Activated T-helper 1 cell treated with anti-CD3 and anti-CD28 coated beads, Interleukin-12 subunit alpha, Interleukin-12 subunit beta, Interleukin-2, Interleukin-4 antibody, amounts not matched to agents 30 ng/mL and 10 ng/mL and 1 ng/mL, durations not matched to agents 14 hours and 24 hours and 36 hours (primary cell): ENCODE measurements around the gene ZYX. TPM values are rescaled to one million over a fixed set of nuclear protein-coding genes. Genes with fewer than 3 reads are reported as not detected.

Experiments
- DNase-seq: peaks from one replicate; pipeline ENCODE4 v3.0.0; 2021; ENCODE audit warnings: low spot score
- H3K27ac Mint-ChIP-seq: one replicate; pipeline ENCODE4 v1.8.0; 2021; ENCODE audit warnings: mild to moderate bottlenecking, mixed read lengths
- H3K27me3 Mint-ChIP-seq: one replicate; pipeline ENCODE4 v1.8.0; 2022; ENCODE audit warnings: mild to moderate bottlenecking, moderate library complexity, mixed read lengths; ENCODE audit not compliant: insufficient read depth
- H3K36me3 Mint-ChIP-seq: one replicate; pipeline ENCODE4 v1.8.0; 2021; ENCODE audit warnings: low read depth, mixed read lengths
- H3K4me1 Mint-ChIP-seq: one replicate; pipeline ENCODE4 v1.8.0; 2021; ENCODE audit warnings: low read depth, mixed read lengths
- H3K4me3 Mint-ChIP-seq: one replicate; pipeline ENCODE4 v1.8.0; 2021; ENCODE audit warnings: mild to moderate bottlenecking, moderate library complexity, mixed read lengths
- H3K9me3 Mint-ChIP-seq: one replicate; pipeline ENCODE4 v1.8.0; 2021; ENCODE audit warnings: mixed read lengths
- intact Hi-C: fragments of 100-400 bp; cut with micrococcal nuclease; formaldehyde crosslinking; loops from one replicate; pipeline ENCODE4 v1.15.1; 2024
- total RNA-seq: library from RNA; stranded (reverse); gene quantifications from 2 replicates; pipeline ENCODE4 v1.2.3, GENCODE V29; 2022

The ZYX gene
- total RNA-seq, 1 donor from 2014 or later, result 78.8 TPM

GRCh38 chr7:143429770-143430698 is 48.9 kb downstream of the ZYX start:
- no peak overlapping the region for H3K4me3 Mint-ChIP-seq
- H3K9me3 Mint-ChIP-seq, result no peaks in the 10 kb centered on the region

DNA sequence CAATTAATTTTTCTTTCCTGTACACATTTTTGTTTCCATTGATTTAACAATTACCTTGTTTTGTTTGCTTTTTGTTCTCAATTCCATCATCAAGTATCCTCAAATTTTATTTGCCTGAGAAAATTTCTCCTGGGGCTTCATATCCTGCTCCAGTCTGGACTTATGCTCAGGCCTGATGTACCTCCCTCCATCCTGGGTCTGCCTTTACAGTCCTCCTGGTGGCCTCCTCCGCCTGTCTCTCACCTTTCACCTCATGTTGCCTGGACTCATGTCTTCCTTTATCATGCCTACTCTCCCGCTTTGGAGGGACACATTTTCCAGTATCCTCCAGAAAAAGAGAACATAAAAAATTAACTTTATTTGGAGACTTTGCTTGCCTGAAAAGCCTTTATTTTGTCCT is 50.0 kb downstream of the ZYX start:
- H3K9me3 Mint-ChIP-seq, result no peaks in the 10 kb centered on the region
- H3K27ac Mint-ChIP-seq, result no peak overlapping the region
- no peak for DNase-seq
- H3K4me3 Mint-ChIP-seq, result no peak overlapping the region
- no peaks in the 10 kb centered on the region for H3K36me3 Mint-ChIP-seq
- intact Hi-C loops, result no loop called here
- H3K4me1 Mint-ChIP-seq, result peaks cover 9% of the 10 kb centered on the region
- no peaks in the 10 kb centered on the region for H3K27me3 Mint-ChIP-seq

More at GRCh38 chr7:143429770-143430698, 48.9 kb downstream of the ZYX start:
- no peak for DNase-seq
- Mint-ChIP-seq H3K27me3 (no peaks in the 10 kb centered on the region), H3K27ac (no peak overlapping the region), H3K4me1 (peaks cover 9% of the 10 kb centered on the region), H3K36me3 (no peaks in the 10 kb centered on the region)
- intact Hi-C loops, result no loop called here

DNA sequence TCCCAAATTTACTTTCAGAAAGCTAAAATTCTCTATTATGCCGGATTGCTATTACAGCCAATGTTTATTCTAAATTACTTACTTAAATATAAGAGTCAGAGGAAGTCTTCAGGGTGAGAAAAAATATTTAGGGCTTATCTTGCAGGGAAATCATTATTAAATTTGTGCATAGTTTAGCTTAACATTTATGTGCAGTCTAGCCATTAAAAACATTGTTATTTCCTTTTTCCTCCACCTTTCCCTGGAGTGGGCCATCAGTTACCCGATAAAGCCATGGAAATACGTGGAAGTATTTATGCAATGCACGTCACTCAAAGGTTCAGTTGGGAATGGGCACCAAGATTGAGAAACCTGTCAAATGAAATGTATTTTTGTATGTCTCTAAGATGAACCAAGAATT is 52.6 kb downstream of the ZYX start:
- H3K27ac Mint-ChIP-seq, result no peak overlapping the region
- no peak overlapping the region for H3K4me3 Mint-ChIP-seq
- H3K36me3 Mint-ChIP-seq, result no peaks in the 10 kb centered on the region
- no peaks in the 10 kb centered on the region for H3K9me3 Mint-ChIP-seq
- peaks cover 2% of the 10 kb centered on the region for H3K27me3 Mint-ChIP-seq
- intact Hi-C loops, result no loop called here
- peaks cover 10% of the 10 kb centered on the region for H3K4me1 Mint-ChIP-seq
- DNase-seq, result no peak

DNA sequence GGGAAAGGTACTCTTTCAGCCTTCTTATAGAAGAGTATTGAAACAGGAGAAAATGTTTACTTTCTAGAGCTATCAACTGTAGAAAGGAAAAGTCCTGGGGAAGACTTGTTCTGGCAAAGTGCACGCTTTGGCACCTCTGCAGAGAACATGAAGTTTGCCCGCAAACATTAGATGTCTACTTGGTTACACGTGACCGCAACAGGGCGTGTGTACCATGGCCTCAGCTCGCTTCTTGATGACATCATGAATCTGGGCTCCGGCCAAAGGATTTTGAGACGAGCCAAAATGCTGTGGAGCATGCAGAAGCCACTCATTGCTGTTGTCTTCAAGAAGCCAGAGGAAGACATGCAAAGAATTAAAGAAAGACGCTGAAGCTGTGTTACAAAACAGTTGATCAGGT is 53.5 kb downstream of the ZYX start:
- Mint-ChIP-seq H3K36me3 (no peaks in the 10 kb centered on the region), H3K9me3 (no peaks in the 10 kb centered on the region), H3K27me3 (peaks cover 2% of the 10 kb centered on the region)

DNA sequence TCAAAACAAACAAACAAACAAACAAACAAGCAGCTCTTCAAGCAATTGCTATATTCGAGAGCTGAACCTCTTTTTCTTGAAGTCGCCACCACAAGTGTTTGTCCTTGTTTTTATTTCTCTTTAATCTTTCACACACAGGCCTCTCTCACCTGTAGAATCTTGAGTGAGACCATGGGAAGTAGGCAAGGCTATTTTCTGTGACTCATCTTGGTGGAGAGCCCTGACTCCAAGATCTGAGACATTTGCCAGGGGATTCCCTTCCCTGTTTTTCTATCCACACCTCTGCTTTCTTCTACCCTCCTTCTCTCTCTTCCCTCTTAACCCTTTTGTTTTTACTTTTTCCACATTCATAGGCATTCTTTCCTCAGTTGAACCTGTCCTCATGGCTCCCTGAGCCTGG is 54.1 kb downstream of the ZYX start:
- Mint-ChIP-seq H3K27me3 (peaks cover 2% of the 10 kb centered on the region), H3K27ac (no peak overlapping the region), H3K9me3 (no peaks in the 10 kb centered on the region), H3K36me3 (no peaks in the 10 kb centered on the region), H3K4me1 (peaks cover 10% of the 10 kb centered on the region), H3K4me3 (no peak overlapping the region)
- no peak for DNase-seq
- intact Hi-C loops, result no loop called here

More for the DNA sequence above, 53.5 kb downstream of the ZYX start:
- Mint-ChIP-seq H3K4me3 (no peak overlapping the region), H3K4me1 (peaks cover 10% of the 10 kb centered on the region), H3K27ac (no peak overlapping the region)
- intact Hi-C loops, result no loop called here
- DNase-seq, result no peak

- Mint-ChIP-seq H3K27ac (no peak overlapping the region), H3K4me3 (no peak overlapping the region), H3K36me3 (no peaks in the 10 kb centered on the region), H3K4me1 (peaks cover 10% of the 10 kb centered on the region), H3K27me3 (peaks cover 2% of the 10 kb centered on the region), H3K9me3 (no peaks in the 10 kb centered on the region)
- intact Hi-C loops, result no loop called here
- no peak for DNase-seq
Observed at GRCh38 chr7:143436325-143436946, 55.3 kb downstream of the ZYX start.

- Mint-ChIP-seq H3K4me3 (no peak overlapping the region), H3K27me3 (peaks cover 2% of the 10 kb centered on the region), H3K4me1 (peaks cover 10% of the 10 kb centered on the region), H3K9me3 (no peaks in the 10 kb centered on the region), H3K27ac (no peak overlapping the region), H3K36me3 (no peaks in the 10 kb centered on the region)
- intact Hi-C loops, result no loop called here
- DNase-seq, result no peak
Observed at GRCh38 chr7:143437578-143437977, 56.4 kb downstream of the ZYX start.

- H3K4me3 Mint-ChIP-seq, result no peak overlapping the region
- peaks cover 10% of the 10 kb centered on the region for H3K4me1 Mint-ChIP-seq
- H3K9me3 Mint-ChIP-seq, result no peaks in the 10 kb centered on the region
- peaks cover 2% of the 10 kb centered on the region for H3K27me3 Mint-ChIP-seq
- H3K36me3 Mint-ChIP-seq, result no peaks in the 10 kb centered on the region
- intact Hi-C loops, result no loop called here
- DNase-seq, result no peak
- no peak overlapping the region for H3K27ac Mint-ChIP-seq
Observed at GRCh38 chr7:143439866-143440265, 58.7 kb downstream of the ZYX start.

Other genes starting within 250 kb of the ZYX start
- not detected in 2 replicates for gene PIP, start 249.3 kb upstream of the ZYX start, total RNA-seq
- gene TAS2R39, start 197.9 kb upstream of the ZYX start, total RNA-seq, result not detected in 2 replicates
- not detected in 2 replicates for gene TAS2R40, start 159.3 kb upstream of the ZYX start, total RNA-seq
- gene GSTK1, start 117.9 kb upstream of the ZYX start, total RNA-seq, result 134 and 135 TPM in 2 replicates
- gene TMEM139, start 96.4 kb upstream of the ZYX start, total RNA-seq, result 0.73 TPM in 1 of 2 replicates, not detected in the other
- 107 and 110 TPM in 2 replicates for gene CASP2, start 93.0 kb upstream of the ZYX start, total RNA-seq
- gene CLCN1, start 65.2 kb upstream of the ZYX start, total RNA-seq, result not detected in 2 replicates
- gene FAM131B, start 18.6 kb upstream of the ZYX start, total RNA-seq, result 0.44 and 0.54 TPM in 2 replicates
- not detected in 2 replicates for gene EPHA1, start 27.5 kb downstream of the ZYX start, total RNA-seq
- not detected in 2 replicates for gene TAS2R60, start 62.1 kb downstream of the ZYX start, total RNA-seq
- gene TAS2R41, start 96.5 kb downstream of the ZYX start, total RNA-seq, result not detected in 2 replicates
- 0.91 and 2.9 TPM in 2 replicates for gene CTAGE15, start 190.5 kb downstream of the ZYX start, total RNA-seq
- gene TCAF2, start 239.6 kb downstream of the ZYX start, total RNA-seq, result 22.9 and 23.5 TPM in 2 replicates